ENCODE data around the gene GLIPR1L2. TPM values are rescaled to one million over a fixed set of nuclear protein-coding genes. Genes with fewer than 3 reads are reported as not detected.

The GLIPR1L2 gene
- total and polyA plus RNA-seq, 2 donors (not counting 1 experiment from before 2014, with no cell fraction given) = 0.37 to 0.91 TPM

DNA sequence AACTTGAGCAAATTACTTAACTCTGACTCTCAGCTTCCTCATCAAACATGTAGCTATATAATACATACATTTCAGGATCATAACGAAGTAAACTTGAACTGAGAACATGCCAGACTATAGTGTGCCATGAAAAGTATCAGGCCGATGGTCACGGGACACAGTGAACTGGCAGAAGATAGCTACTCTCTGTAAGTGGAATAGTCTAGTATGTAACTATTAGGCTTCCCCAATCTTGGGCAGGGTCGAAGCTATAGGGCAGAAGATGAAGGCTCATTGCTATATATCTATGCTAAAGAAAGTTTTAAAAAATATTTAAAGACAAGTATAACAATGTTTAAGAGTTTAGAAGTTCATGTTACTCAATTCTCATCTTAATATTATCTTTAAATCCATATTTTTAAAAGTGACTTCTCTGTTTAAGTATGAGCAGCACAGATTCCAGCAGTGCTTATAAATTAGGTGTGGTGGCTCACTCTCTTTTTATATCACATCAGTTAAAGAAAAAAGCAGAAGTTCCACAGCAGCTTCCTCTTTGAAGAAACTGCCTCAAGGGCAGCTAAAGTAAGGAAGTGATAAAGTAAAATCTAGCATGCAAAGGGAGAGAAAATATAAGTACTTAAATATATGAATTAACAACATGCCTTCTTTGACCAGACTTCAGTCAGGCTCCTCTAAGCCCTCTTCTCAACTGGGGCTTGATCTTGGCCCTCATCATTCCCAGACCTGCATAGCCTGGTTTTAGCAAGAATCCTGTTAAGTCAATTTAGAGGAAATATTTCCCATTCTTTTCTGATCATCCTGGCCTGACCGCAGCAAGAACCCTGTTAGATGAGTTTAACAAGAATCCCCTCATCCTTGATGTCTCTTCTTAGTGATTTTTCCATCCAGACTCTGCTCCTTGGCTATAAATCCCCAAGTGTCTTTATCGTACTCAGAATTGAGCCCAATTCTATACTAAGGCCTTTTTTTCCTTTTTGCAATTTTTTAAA is 81.3 kb downstream of the GLIPR1L2 start:
- Histone ChIP-seq H3K4me1 (ENCODE audit: control insufficient read depth in 2 of 2, insufficient read depth in 2 of 2, low read length in 2 of 2) (peaks cover 20 to 22% of the 10 kb centered on the region in 2 donors), H3K36me3 (replicated peaks in 1 of 2; ENCODE audit: control extremely low read depth in 1 of 2, control insufficient read depth in 1 of 2, extremely low read depth in 1 of 2, insufficient read depth in 2 of 2, low read length in 1 of 2) (no peaks in the 10 kb centered on the region), H3K4me3 (ENCODE audit: control extremely low read depth in 1 of 5, extremely low read depth in 1 of 5, insufficient read depth in 1 of 5, low read depth in 2 of 5, low read length in 4 of 5) (peak overlapping the region in 3 of 5 experiments; percentile 5 to 49 (median 16)), H3K27ac (ENCODE audit: low read length in 2 of 2) (peak overlapping the region; percentile 68 to 76), H3K9ac (ENCODE audit: low read length) (peak overlapping the region; percentile 38), H3K4me2 (replicated peaks; ENCODE audit: low read depth, low read length, poor library complexity, severe bottlenecking) (peak overlapping the region; percentile 75), H2AFZ (ENCODE audit: insufficient read depth, low read depth, low read length, poor library complexity, severe bottlenecking) (peak overlapping the region; percentile 58), H3K27me3 (replicated peaks in 1 of 4; ENCODE audit: control extremely low read depth in 1 of 4, control insufficient read depth in 3 of 4, insufficient read depth in 4 of 4, low read length in 3 of 4) (no peaks in the 10 kb centered on the region), H3K9me3 (ENCODE audit: control extremely low read depth in 1 of 3, control insufficient read depth in 2 of 3, insufficient read depth in 1 of 3, low read length in 2 of 3) (no peaks in the 10 kb centered on the region), H4K20me1 (ENCODE audit: control insufficient read depth, insufficient read depth, low read length, poor library complexity, severe bottlenecking) (no peaks in the 10 kb centered on the region), H3K79me2 (ENCODE audit: control insufficient read depth, insufficient read depth, low read length) (no peaks in the 10 kb centered on the region)
- Mint-ChIP-seq H3K27me3 (no peaks in the 10 kb centered on the region), H3K4me3 (peak overlapping the region; percentile 72), H3K4me1 (peaks cover 41% of the 10 kb centered on the region), H3K27ac (peak overlapping the region; percentile 94), H3K9me3 (ENCODE audit: insufficient read depth) (no peaks in the 10 kb centered on the region)
- ATAC-seq (ENCODE audit: low read depth) (peak; percentile 87), DNase-seq (peak; percentile 78)
- ChIA-PET POLR2A (interaction anchor here (1.2 kb wide), 1 partner anchor 8 kb away, joined by 7 read pairs; the partner anchor contains the start of gene GLIPR1), CTCF (interaction anchor here (0.8 to 4.2 kb wide), 8 partner anchors 8 to 35 kb away, joined by 3 to 38 read pairs (median 4); partner anchors contain the start of gene GLIPR1)
- intact Hi-C loops (cut with micrococcal nuclease) = loop anchor here (1.0 kb wide), 2 partner anchors 8 to 876 kb away; partner anchors contain the start of genes BBS10 and GLIPR1
- 57% methylated on average over 1 of the region's 6 CpGs for WGBS (ENCODE audit: insufficient coverage)
- TF ChIP-seq, protein P1, sequence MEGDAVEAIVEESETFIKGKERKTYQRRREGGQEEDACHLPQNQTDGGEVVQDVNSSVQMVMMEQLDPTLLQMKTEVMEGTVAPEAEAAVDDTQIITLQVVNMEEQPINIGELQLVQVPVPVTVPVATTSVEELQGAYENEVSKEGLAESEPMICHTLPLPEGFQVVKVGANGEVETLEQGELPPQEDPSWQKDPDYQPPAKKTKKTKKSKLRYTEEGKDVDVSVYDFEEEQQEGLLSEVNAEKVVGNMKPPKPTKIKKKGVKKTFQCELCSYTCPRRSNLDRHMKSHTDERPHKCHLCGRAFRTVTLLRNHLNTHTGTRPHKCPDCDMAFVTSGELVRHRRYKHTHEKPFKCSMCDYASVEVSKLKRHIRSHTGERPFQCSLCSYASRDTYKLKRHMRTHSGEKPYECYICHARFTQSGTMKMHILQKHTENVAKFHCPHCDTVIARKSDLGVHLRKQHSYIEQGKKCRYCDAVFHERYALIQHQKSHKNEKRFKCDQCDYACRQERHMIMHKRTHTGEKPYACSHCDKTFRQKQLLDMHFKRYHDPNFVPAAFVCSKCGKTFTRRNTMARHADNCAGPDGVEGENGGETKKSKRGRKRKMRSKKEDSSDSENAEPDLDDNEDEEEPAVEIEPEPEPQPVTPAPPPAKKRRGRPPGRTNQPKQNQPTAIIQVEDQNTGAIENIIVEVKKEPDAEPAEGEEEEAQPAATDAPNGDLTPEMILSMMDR (IDR thresholded peaks at IDR 0.05) = no peak
- no peak for TF ChIP-seq EZH2 (IDR thresholded peaks at IDR 0.05; ENCODE audit: borderline replicate concordance, insufficient read depth, low read depth, low read length, poor library complexity, severe bottlenecking)

Data from B cell (primary cell).